ENCODE data around the gene UBAC2.

Gene UBAC2

GRCh38 chr13:99295488-99296252 lies 95.0 kb downstream of the UBAC2 start:
- Mint-ChIP-seq H3K36me3 (peaks cover 61% of the 10 kb centered on the region), H3K4me1 (peaks cover 88% of the 10 kb centered on the region), H3K27me3 (no peaks in the 10 kb centered on the region), H3K4me3 (peak overlapping the region; percentile 60), H3K9me3 (no peaks in the 10 kb centered on the region), H3K27ac (peak overlapping the region; percentile 69)
- ATAC-seq: no peak

GRCh38 chr13:99296398-99296797 lies 95.7 kb downstream of the UBAC2 start:
- ATAC-seq: peak; percentile 72
- H3K4me3 Mint-ChIP-seq: peak overlapping the region; percentile 68
- H3K36me3 Mint-ChIP-seq: peaks cover 54% of the 10 kb centered on the region
- H3K27ac Mint-ChIP-seq: peak overlapping the region; percentile 84
- no peaks in the 10 kb centered on the region for H3K27me3 Mint-ChIP-seq
- H3K9me3 Mint-ChIP-seq: no peaks in the 10 kb centered on the region
- H3K4me1 Mint-ChIP-seq: peaks cover 87% of the 10 kb centered on the region

- peaks cover 58% of the 10 kb centered on the region for H3K36me3 Mint-ChIP-seq
- peak overlapping the region; percentile 77 for H3K4me3 Mint-ChIP-seq
Observed at GRCh38 chr13:99297331-99297730, 96.7 kb downstream of the UBAC2 start.

GRCh38 chr13:99298056-99298455 lies 97.4 kb downstream of the UBAC2 start:
- peaks cover 55% of the 10 kb centered on the region for H3K36me3 Mint-ChIP-seq
- peaks cover 89% of the 10 kb centered on the region for H3K4me1 Mint-ChIP-seq
- ATAC-seq: no peak
- H3K4me3 Mint-ChIP-seq: peak overlapping the region; percentile 77
- H3K9me3 Mint-ChIP-seq: no peaks in the 10 kb centered on the region
- H3K27ac Mint-ChIP-seq: peak overlapping the region; percentile 84
- no peaks in the 10 kb centered on the region for H3K27me3 Mint-ChIP-seq

More at GRCh38 chr13:99297331-99297730, 96.7 kb downstream of the UBAC2 start:
- ATAC-seq: no peak
- H3K27ac Mint-ChIP-seq: peak overlapping the region; percentile 84
- H3K4me1 Mint-ChIP-seq: peaks cover 90% of the 10 kb centered on the region
- H3K9me3 Mint-ChIP-seq: no peaks in the 10 kb centered on the region
- no peaks in the 10 kb centered on the region for H3K27me3 Mint-ChIP-seq

- H3K4me1 Mint-ChIP-seq: peaks cover 89% of the 10 kb centered on the region
- no peaks in the 10 kb centered on the region for H3K27me3 Mint-ChIP-seq
- H3K36me3 Mint-ChIP-seq: peaks cover 54% of the 10 kb centered on the region
- no peaks in the 10 kb centered on the region for H3K9me3 Mint-ChIP-seq
- ATAC-seq: no peak
- peak overlapping the region; percentile 84 for H3K27ac Mint-ChIP-seq
- peak overlapping the region; percentile 62 for H3K4me3 Mint-ChIP-seq
Observed at GRCh38 chr13:99299256-99299919, 98.7 kb downstream of the UBAC2 start.

GRCh38 chr13:99299920-99300341 lies 99.3 kb downstream of the UBAC2 start:
- H3K27ac Mint-ChIP-seq: peak overlapping the region; percentile 84
- peak overlapping the region; percentile 45 for H3K4me3 Mint-ChIP-seq
- no peaks in the 10 kb centered on the region for H3K27me3 Mint-ChIP-seq
- H3K4me1 Mint-ChIP-seq: peaks cover 93% of the 10 kb centered on the region
- no peak for ATAC-seq
- no peaks in the 10 kb centered on the region for H3K9me3 Mint-ChIP-seq
- H3K36me3 Mint-ChIP-seq: peaks cover 58% of the 10 kb centered on the region

GRCh38 chr13:99301056-99301838 lies 100.6 kb downstream of the UBAC2 start:
- H3K4me3 Mint-ChIP-seq: peak overlapping the region; percentile 44
- no peaks in the 10 kb centered on the region for H3K9me3 Mint-ChIP-seq
- peak overlapping the region; percentile 84 for H3K27ac Mint-ChIP-seq
- H3K27me3 Mint-ChIP-seq: no peaks in the 10 kb centered on the region
- H3K36me3 Mint-ChIP-seq: peaks cover 60% of the 10 kb centered on the region
- peaks cover 82% of the 10 kb centered on the region for H3K4me1 Mint-ChIP-seq
- no peak for ATAC-seq

GRCh38 chr13:99301913-99302636 lies 101.4 kb downstream of the UBAC2 start:
- no peaks in the 10 kb centered on the region for H3K27me3 Mint-ChIP-seq
- H3K9me3 Mint-ChIP-seq: no peaks in the 10 kb centered on the region
- peaks cover 74% of the 10 kb centered on the region for H3K4me1 Mint-ChIP-seq
- peak overlapping the region; percentile 97 for H3K4me3 Mint-ChIP-seq
- H3K36me3 Mint-ChIP-seq: peaks cover 62% of the 10 kb centered on the region
- ATAC-seq: peak; percentile 80
- peak overlapping the region; percentile 77 for H3K27ac Mint-ChIP-seq

- Mint-ChIP-seq H3K9me3 (no peaks in the 10 kb centered on the region), H3K4me1 (peaks cover 72% of the 10 kb centered on the region), H3K36me3 (peaks cover 57% of the 10 kb centered on the region), H3K27me3 (no peaks in the 10 kb centered on the region), H3K4me3 (peak overlapping the region; percentile 97), H3K27ac (peak overlapping the region; percentile 77)
- no peak for ATAC-seq
Observed at GRCh38 chr13:99302637-99303505, 102.2 kb downstream of the UBAC2 start.

- no peaks in the 10 kb centered on the region for H3K27me3 Mint-ChIP-seq
- H3K4me1 Mint-ChIP-seq: peaks cover 73% of the 10 kb centered on the region
- no peak for ATAC-seq
- peak overlapping the region; percentile 97 for H3K4me3 Mint-ChIP-seq
- no peaks in the 10 kb centered on the region for H3K9me3 Mint-ChIP-seq
- H3K27ac Mint-ChIP-seq: peak overlapping the region; percentile 77
- peaks cover 51% of the 10 kb centered on the region for H3K36me3 Mint-ChIP-seq
Observed at GRCh38 chr13:99303863-99304521, 103.3 kb downstream of the UBAC2 start.

GRCh38 chr13:99304541-99304940 lies 103.9 kb downstream of the UBAC2 start:
- Mint-ChIP-seq H3K27ac (peak overlapping the region; percentile 77), H3K27me3 (no peaks in the 10 kb centered on the region), H3K4me1 (peaks cover 73% of the 10 kb centered on the region), H3K9me3 (no peaks in the 10 kb centered on the region), H3K36me3 (peaks cover 51% of the 10 kb centered on the region), H3K4me3 (peak overlapping the region; percentile 97)
- no peak for ATAC-seq

- Mint-ChIP-seq H3K36me3 (peaks cover 51% of the 10 kb centered on the region), H3K4me1 (peaks cover 73% of the 10 kb centered on the region), H3K4me3 (peak overlapping the region; percentile 97), H3K27ac (peak overlapping the region; percentile 77), H3K27me3 (no peaks in the 10 kb centered on the region), H3K9me3 (no peaks in the 10 kb centered on the region)
- ATAC-seq: no peak
Observed at GRCh38 chr13:99305158-99305557, 104.5 kb downstream of the UBAC2 start.

GRCh38 chr13:99305566-99305965 lies 104.9 kb downstream of the UBAC2 start:
- H3K36me3 Mint-ChIP-seq: peaks cover 51% of the 10 kb centered on the region

More at GRCh38 chr13:99305566-99305965, 104.9 kb downstream of the UBAC2 start:
- Mint-ChIP-seq H3K9me3 (no peaks in the 10 kb centered on the region), H3K27me3 (no peaks in the 10 kb centered on the region), H3K27ac (peak overlapping the region; percentile 77), H3K4me1 (peaks cover 71% of the 10 kb centered on the region), H3K4me3 (peak overlapping the region; percentile 97)
- ATAC-seq: no peak
